ENCODE results near the gene OBSCN.

OBSCN gene

DNA sequence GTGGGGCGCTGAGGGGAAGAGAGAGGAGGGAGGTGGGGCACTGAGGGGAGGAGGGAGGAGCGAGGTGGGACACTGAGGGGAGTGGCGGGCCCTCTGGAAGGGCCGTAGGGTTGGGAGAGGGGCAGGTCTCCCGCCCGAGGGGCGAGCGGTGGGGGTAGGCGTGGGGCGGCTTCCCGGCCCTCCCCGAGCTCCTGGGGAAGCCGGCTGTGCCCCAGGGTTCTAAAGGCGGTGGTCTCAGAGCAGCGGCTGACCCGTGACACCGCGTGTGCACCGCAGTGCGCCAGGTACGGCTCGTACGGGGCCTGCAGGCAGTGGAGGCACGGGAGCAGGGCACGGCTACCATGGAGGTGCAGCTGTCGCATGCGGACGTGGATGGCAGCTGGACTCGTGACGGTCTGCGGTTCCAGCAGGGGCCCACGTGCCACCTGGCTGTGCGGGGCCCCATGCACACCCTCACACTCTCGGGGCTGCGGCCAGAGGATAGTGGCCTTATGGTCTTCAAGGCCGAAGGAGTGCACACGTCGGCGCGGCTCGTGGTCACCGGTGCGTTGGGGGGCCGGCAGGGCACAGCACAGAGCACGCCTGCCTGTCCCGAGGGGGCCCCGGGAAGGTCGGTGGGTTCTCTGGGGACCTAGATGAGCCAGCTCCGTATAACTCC lies 68.5 kb downstream of the OBSCN start:
- H3K4me3 ChIP-seq (replicated peaks; ENCODE audit: low read depth, low read length) = peak overlapping the region; percentile 63
- DNase-seq (ENCODE audit: low read depth) = no peak
- TF ChIP-seq, protein P1, sequence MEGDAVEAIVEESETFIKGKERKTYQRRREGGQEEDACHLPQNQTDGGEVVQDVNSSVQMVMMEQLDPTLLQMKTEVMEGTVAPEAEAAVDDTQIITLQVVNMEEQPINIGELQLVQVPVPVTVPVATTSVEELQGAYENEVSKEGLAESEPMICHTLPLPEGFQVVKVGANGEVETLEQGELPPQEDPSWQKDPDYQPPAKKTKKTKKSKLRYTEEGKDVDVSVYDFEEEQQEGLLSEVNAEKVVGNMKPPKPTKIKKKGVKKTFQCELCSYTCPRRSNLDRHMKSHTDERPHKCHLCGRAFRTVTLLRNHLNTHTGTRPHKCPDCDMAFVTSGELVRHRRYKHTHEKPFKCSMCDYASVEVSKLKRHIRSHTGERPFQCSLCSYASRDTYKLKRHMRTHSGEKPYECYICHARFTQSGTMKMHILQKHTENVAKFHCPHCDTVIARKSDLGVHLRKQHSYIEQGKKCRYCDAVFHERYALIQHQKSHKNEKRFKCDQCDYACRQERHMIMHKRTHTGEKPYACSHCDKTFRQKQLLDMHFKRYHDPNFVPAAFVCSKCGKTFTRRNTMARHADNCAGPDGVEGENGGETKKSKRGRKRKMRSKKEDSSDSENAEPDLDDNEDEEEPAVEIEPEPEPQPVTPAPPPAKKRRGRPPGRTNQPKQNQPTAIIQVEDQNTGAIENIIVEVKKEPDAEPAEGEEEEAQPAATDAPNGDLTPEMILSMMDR (IDR thresholded peaks at IDR 0.05; ENCODE audit: low read length, missing control alignments) = no peak

- no peak overlapping the region for H3K4me3 ChIP-seq (replicated peaks; ENCODE audit: low read depth, low read length)
- DNase-seq (ENCODE audit: low read depth) = no peak
- TF ChIP-seq, protein P1 (IDR thresholded peaks at IDR 0.05; ENCODE audit: low read length, missing control alignments) = no peak
Measured at GRCh38 chr1:228276901-228277490, 69.2 kb downstream of the OBSCN start.

- no peak for DNase-seq (ENCODE audit: low read depth)
- no peak overlapping the region for H3K4me3 ChIP-seq (replicated peaks; ENCODE audit: low read depth, low read length)
- TF ChIP-seq, protein P1 (IDR thresholded peaks at IDR 0.05; ENCODE audit: low read length, missing control alignments) = no peak
Measured at GRCh38 chr1:228277491-228278431, 69.9 kb downstream of the OBSCN start.

DNA sequence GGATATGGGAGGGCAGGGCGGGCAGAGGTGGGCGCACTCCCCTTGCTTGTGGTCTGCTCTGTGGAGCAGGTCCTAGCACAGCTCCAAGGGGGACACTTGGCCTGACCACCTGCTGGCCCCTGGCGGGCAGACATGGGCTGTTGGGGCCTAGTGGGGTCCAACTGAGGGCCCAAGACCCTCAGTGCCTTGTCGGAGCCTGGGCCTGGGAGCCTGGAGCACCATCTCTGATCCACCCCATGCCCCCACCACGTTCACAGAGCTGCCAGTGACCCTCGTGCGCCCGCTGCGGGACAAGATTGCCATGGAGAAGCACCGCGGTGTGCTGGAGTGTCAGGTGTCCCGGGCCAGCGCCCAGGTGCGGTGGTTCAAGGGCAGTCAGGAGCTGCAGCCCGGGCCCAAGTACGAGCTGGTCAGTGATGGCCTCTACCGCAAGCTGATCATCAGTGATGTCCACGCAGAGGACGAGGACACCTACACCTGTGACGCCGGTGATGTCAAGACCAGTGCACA lies 70.6 kb downstream of the OBSCN start:
- DNase-seq (ENCODE audit: low read depth) = no peak
- TF ChIP-seq, protein P1 (IDR thresholded peaks at IDR 0.05; ENCODE audit: low read length, missing control alignments) = no peak
- no peak overlapping the region for H3K4me3 ChIP-seq (replicated peaks; ENCODE audit: low read depth, low read length)

DNA sequence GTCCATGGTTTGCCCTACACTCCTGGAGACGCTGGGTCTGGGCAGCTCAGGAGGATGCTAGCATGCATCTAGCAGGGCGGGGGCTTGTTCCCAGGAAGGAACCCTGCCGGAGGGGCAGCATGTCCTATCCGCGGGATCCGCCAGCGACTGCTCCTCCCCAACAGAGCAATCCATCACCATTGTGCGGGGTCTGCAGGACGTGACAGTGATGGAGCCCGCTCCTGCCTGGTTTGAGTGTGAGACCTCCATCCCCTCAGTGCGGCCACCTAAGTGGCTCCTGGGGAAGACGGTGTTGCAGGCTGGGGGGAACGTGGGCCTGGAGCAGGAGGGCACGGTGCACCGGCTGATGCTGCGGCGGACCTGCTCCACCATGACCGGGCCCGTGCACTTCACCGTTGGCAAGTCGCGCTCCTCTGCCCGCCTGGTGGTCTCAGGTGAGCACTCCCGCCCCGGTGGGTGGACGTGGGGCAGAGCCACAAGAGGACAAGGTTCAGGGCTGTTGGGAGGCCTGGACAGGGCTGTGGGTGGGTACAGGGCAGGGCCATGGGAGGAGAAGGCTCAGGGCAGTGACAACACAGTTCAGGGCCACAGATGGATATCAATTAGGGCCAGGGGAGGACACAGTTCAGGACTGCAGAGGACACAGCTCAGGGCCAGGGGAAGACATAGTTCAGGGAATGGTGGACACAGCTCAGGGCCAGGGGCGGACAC lies 71.3 kb downstream of the OBSCN start:
- H3K4me3 ChIP-seq (replicated peaks; ENCODE audit: low read depth, low read length) = no peak overlapping the region
- DNase-seq (ENCODE audit: low read depth) = no peak
- TF ChIP-seq, protein P1 (IDR thresholded peaks at IDR 0.05; ENCODE audit: low read length, missing control alignments) = no peak

DNA sequence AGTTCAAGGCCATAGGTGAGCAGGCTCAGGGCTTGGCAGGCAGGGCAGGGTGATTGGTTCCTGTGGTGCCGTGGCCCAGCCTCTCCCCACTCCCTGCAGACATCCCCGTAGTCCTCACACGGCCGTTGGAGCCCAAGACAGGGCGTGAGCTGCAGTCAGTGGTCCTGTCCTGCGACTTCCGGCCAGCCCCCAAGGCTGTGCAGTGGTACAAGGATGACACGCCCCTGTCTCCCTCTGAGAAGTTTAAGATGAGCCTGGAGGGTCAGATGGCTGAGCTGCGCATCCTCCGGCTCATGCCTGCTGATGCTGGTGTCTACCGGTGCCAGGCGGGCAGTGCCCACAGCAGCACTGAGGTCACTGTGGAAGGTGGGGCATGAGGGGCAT lies 71.9 kb downstream of the OBSCN start:
- H3K4me3 ChIP-seq (replicated peaks; ENCODE audit: low read depth, low read length) = no peak overlapping the region
- no peak for DNase-seq (ENCODE audit: low read depth)
- TF ChIP-seq, protein P1 (IDR thresholded peaks at IDR 0.05; ENCODE audit: low read length, missing control alignments) = no peak
